Suprapubic skin (tissue), 4 donors: ENCODE results near the gene ZNF526.

Experiments
- EP300 ChIP-seq: sonication (generic); formaldehyde crosslinking; IDR thresholded peaks from one replicate; pipeline ENCODE4 v1.6.1; 2017; ENCODE audit warnings: antibody characterized with exemption
- POLR2A ChIP-seq, 2 donors: fragments of 450-650 bp; IDR thresholded peaks; one replicate each; pipeline ENCODE4 v1.6.1; 2017; ENCODE audit warnings: antibody characterized with exemption in 2 of 2, mild to moderate bottlenecking in 2 of 2, moderate library complexity in 2 of 2
- POLR2AphosphoS5 ChIP-seq, 3 donors: sonication (generic); formaldehyde crosslinking; IDR thresholded peaks; one replicate each; pipeline ENCODE4 v1.6.1; 2017; ENCODE audit warnings: antibody characterized with exemption in 3 of 3
- TF ChIP-seq, protein P1 (sequence below), 2 donors: fragments of 200-600 bp in 1 of 2; fragments of 450-650 bp in 1 of 2; sonication (generic) in 1 of 2; IDR thresholded peaks; one replicate each; pipeline ENCODE4 v1.5.1; 2016 to 2019; ENCODE audit warnings: antibody characterized with exemption in 2 of 2, mild to moderate bottlenecking in 1 of 2, moderate library complexity in 1 of 2

DNA sequence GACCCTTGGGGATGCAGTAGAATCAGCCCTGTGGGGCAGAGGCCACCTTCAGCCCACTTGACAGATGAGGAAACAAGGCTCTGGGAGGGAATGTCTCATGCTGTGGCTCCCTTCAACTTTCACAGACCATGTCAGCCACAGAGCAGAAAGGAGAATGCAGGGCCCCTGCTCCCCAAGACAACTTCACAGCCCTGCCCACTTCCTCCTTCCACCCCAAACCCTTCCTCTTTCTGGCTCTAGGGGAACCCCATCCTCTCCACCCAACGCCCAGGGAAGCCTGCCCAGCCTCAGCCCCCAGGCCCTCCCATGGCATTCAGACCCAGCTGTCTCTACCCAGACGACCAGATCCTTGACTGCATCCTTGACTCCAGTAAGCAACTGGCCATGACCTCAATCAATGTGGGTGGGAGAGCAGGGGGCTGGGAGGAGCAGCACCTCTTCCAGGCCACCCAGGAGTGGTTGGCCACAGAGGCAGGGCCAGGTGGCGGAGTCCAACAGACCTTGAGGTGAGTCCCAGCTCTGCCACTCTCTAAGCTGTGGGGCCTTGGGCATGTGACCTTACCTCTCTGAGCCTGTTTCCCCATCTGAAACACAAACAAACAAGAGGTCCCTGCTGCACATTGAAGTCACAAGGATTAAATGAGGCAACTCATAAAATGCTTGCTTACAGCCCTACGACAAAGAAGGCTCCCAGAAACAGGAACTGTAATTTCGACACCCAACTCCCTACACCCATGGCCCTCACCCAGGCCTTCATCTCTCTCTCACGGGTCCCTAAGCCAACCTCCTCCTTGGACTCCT is 18.4 kb upstream of the ZNF526 start:
- TF ChIP-seq POLR2A (IDR thresholded peaks at IDR 0.05) (no peak), EP300 (no peak), POLR2AphosphoS5 (IDR thresholded peaks at IDR 0.05) (no peak)
- TF ChIP-seq, protein P1, sequence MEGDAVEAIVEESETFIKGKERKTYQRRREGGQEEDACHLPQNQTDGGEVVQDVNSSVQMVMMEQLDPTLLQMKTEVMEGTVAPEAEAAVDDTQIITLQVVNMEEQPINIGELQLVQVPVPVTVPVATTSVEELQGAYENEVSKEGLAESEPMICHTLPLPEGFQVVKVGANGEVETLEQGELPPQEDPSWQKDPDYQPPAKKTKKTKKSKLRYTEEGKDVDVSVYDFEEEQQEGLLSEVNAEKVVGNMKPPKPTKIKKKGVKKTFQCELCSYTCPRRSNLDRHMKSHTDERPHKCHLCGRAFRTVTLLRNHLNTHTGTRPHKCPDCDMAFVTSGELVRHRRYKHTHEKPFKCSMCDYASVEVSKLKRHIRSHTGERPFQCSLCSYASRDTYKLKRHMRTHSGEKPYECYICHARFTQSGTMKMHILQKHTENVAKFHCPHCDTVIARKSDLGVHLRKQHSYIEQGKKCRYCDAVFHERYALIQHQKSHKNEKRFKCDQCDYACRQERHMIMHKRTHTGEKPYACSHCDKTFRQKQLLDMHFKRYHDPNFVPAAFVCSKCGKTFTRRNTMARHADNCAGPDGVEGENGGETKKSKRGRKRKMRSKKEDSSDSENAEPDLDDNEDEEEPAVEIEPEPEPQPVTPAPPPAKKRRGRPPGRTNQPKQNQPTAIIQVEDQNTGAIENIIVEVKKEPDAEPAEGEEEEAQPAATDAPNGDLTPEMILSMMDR (IDR thresholded peaks at IDR 0.05), result no peak
